K562 (cell line): ENCODE results near the gene SH3BP5L. TPM values are rescaled to one million over a fixed set of nuclear protein-coding genes. Genes with fewer than 3 reads are reported as not detected.

ENCODE experiments used
- ADNP ChIP-seq: fragments of 200-800 bp; sonication (Bioruptor generic); IDR thresholded peaks from 2 replicates; pipeline ENCODE4 v1.6.1; 2016; ENCODE audit warnings: missing genetic modification characterization, missing compliant biosample characterization
- MED1 ChIP-seq: sonication (generic); formaldehyde crosslinking; IDR thresholded peaks from 2 replicates; pipeline ENCODE4 v1.8.1; 2023; ENCODE audit warnings: missing genetic modification reagents, borderline replicate concordance
- MYC ChIP-seq, 2 experiments: fragments of 250-450 bp in 1 of 2; sonication (Bioruptor Pico) in 1 of 2; IDR thresholded peaks; 2 replicates each; pipeline versions ENCODE4 v1.5.1 to v1.6.1; 2012 to 2021; ENCODE audit warnings: low read depth in 2 of 2, borderline replicate concordance in 1 of 2, improper control_type of control experiment in 1 of 2, low read length in 1 of 2, mild to moderate bottlenecking in 1 of 2, moderate library complexity in 1 of 2
- NFIC ChIP-seq: fragments of 450-650 bp; IDR thresholded peaks from 2 replicates; pipeline ENCODE4 v1.6.1; 2017; ENCODE audit warnings: mild to moderate bottlenecking, inconsistent platforms
- POLR3A ChIP-seq: IDR thresholded peaks from 2 replicates; pipeline ENCODE4 v1.6.1; 2011; ENCODE audit warnings: borderline replicate concordance, mild to moderate bottlenecking, moderate library complexity; ENCODE audit not compliant: insufficient read length, insufficient read depth; ENCODE audit errors: extremely low read depth
- POU5F1 ChIP-seq: fragments of 150-350 bp; IDR thresholded peaks from 2 replicates; pipeline ENCODE4 v1.6.1; 2014; ENCODE audit warnings: borderline replicate concordance, low read length, low read depth, mild to moderate bottlenecking; ENCODE audit not compliant: partially characterized antibody
- PTTG1 ChIP-seq: fragments of 450-650 bp; IDR thresholded peaks from 2 replicates; pipeline ENCODE4 v1.6.1; 2016; ENCODE audit warnings: low read depth, mild to moderate bottlenecking, missing genetic modification characterization, missing compliant biosample characterization
- SMAD4 ChIP-seq: fragments of 250-450 bp; sonication (Bioruptor Pico); conservative IDR thresholded peaks from 2 replicates; pipeline ENCODE4 v1.8.0; 2021; ENCODE audit warnings: inconsistent platforms, mild to moderate bottlenecking, moderate library complexity
- ZBTB40 ChIP-seq, 2 experiments: fragments of 450-650 bp in 1 of 2; sonication (generic) in 1 of 2; formaldehyde crosslinking in 1 of 2; IDR thresholded peaks; 2 replicates each; pipeline versions ENCODE4 v1.7.1 to v1.9.0; 2016 to 2022; ENCODE audit warnings: inconsistent platforms in 1 of 2, mild to moderate bottlenecking in 1 of 2, missing genetic modification reagents in 1 of 2
- ZEB2 ChIP-seq: fragments of 450-650 bp; IDR thresholded peaks from 2 replicates; pipeline ENCODE4 v1.6.1; 2016
- ZNF124 ChIP-seq: sonication (generic); formaldehyde crosslinking; IDR thresholded peaks from 2 replicates; pipeline ENCODE4 v1.8.1; 2022; ENCODE audit warnings: missing genetic modification reagents
- ZNF133 ChIP-seq: fragments of 250-450 bp; sonication (Bioruptor Pico); IDR thresholded peaks from 2 replicates; pipeline ENCODE4 v1.4.0; 2020; ENCODE audit warnings: mild to moderate bottlenecking
- ZNF79 ChIP-seq: fragments of 250-450 bp; sonication (Bioruptor Pico); IDR thresholded peaks from 2 replicates; pipeline ENCODE4 v1.4.0; 2020; ENCODE audit warnings: low read depth, mild to moderate bottlenecking, moderate library complexity
- polyA plus RNA-seq, 8 experiments: library from polyadenylated mRNA; depleted of rRNA in 4 of 8; stranded (reverse) in 5 of 8; unstranded in 3 of 8; fragments of >200 nt; fragmentation: Nextera tagmentation in 2 of 8; fragmentation: Illumina TruSeq in 1 of 8; extraction: Ambion mirVana in 2 of 8; extraction: Trizol in 1 of 8; gene quantifications; 2 replicates each; pipeline versions ENCODE4 v1.2.1 to v1.2.3, GENCODE V29; 2011 to 2014; ENCODE audit warnings: inconsistent platforms in 1 of 8, missing spikeins in 1 of 8
- total RNA-seq, 7 experiments: library from RNA; depleted of rRNA in 6 of 7; stranded (reverse); fragments of >200 nt in 6 of 7; fragmentation: Illumina TruSeq in 2 of 7; extraction: Trizol in 2 of 7; gene quantifications; 2 replicates each; pipeline versions ENCODE4 v1.2.1 to v1.2.3, GENCODE V29; 2011 to 2021; ENCODE audit warnings: low replicate concordance in 1 of 7
- TF ChIP-seq, protein P1 (sequence below): fragments of 450-650 bp; IDR thresholded peaks from 2 replicates; pipeline ENCODE4 v1.6.1; 2014; ENCODE audit warnings: low read depth, mild to moderate bottlenecking, moderate library complexity, borderline replicate concordance
- TF ChIP-seq, protein P2 (sequence below): fragments of 450-650 bp; formaldehyde crosslinking; IDR thresholded peaks from 2 replicates; pipeline ENCODE4 v1.4.0; 2020; ENCODE audit warnings: mild to moderate bottlenecking, mixed read lengths

SH3BP5L gene
- total and polyA plus RNA-seq, 9 of the 15 experiments (the other 6 are each of a cell fraction or from before 2014, with no cell fraction given) = 1.9 to 26.5 (median 15.8) TPM

GRCh38 chr1:248872752-248873408 is 47.2 kb upstream of the SH3BP5L start (continued):
- TF ChIP-seq ZBTB40 (IDR thresholded peaks at IDR 0.05) (no peak), ZBTB40 (CRISPR knock-in tag; IDR thresholded peaks at IDR 0.05) (no peak), ADNP (peak; percentile 96), MYC (IDR thresholded peaks at IDR 0.05; ENCODE audit: low read depth, low read length) (peak; percentile 13; the same call in 1 of the 2 replicates), MYC (CRISPR knock-in tag; IDR thresholded peaks at IDR 0.05; ENCODE audit: borderline replicate concordance, low read depth) (no peak), ZNF124 (CRISPR knock-in tag) (no peak), ZNF133 (CRISPR knock-in tag) (no peak), ZNF79 (CRISPR knock-in tag) (no peak), PTTG1 (tag) (no peak), ZEB2 (no peak), POU5F1 (no peak), POLR3A (no peak), MED1 (no peak), SMAD4 (CRISPR knock-in tag) (0 out of 2 replicates have a peak, but pooled peaks have one; percentile 22), NFIC (no peak)
- TF ChIP-seq, protein P1, sequence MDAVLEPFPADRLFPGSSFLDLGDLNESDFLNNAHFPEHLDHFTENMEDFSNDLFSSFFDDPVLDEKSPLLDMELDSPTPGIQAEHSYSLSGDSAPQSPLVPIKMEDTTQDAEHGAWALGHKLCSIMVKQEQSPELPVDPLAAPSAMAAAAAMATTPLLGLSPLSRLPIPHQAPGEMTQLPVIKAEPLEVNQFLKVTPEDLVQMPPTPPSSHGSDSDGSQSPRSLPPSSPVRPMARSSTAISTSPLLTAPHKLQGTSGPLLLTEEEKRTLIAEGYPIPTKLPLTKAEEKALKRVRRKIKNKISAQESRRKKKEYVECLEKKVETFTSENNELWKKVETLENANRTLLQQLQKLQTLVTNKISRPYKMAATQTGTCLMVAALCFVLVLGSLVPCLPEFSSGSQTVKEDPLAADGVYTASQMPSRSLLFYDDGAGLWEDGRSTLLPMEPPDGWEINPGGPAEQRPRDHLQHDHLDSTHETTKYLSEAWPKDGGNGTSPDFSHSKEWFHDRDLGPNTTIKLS = no peak
- TF ChIP-seq, protein P2, sequence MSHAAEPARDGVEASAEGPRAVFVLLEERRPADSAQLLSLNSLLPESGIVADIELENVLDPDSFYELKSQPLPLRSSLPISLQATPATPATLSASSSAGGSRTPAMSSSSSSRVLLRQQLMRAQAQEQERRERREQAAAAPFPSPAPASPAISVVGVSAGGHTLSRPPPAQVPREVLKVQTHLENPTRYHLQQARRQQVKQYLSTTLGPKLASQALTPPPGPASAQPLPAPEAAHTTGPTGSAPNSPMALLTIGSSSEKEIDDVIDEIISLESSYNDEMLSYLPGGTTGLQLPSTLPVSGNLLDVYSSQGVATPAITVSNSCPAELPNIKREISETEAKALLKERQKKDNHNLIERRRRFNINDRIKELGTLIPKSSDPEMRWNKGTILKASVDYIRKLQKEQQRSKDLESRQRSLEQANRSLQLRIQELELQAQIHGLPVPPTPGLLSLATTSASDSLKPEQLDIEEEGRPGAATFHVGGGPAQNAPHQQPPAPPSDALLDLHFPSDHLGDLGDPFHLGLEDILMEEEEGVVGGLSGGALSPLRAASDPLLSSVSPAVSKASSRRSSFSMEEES (CRISPR knock-in tag) = no peak
